HCT116 (cell line): ENCODE measurements around the gene NDUFAF2. TPM values are rescaled to one million over a fixed set of nuclear protein-coding genes. Genes with fewer than 3 reads are reported as not detected.

ENCODE experiments used
- ATAC-seq: fragments of 200-7000 bp; cut with Tn5 transposase; 2 replicates; pipeline ENCODE4 v1.9.1; 2020; ENCODE audit warnings: mild to moderate bottlenecking, moderate library complexity
- BruUV-seq: library from RNA; stranded (reverse); fragments of 400-500 nt; replicated peaks from 2 replicates; lab custom pipeline; 2021; lab: Mats Ljungman, UMichigan
- CTCF ChIA-PET: fragments of 300-600 bp; sonication (Branson Sonifier 250); formaldehyde crosslinking; loops from one replicate; lab custom pipeline; 2021; ENCODE audit warnings: antibody characterized with exemption; lab: Charles Lee
- POLR2A ChIA-PET: fragments of 300-600, 350-600 bp; sonication (Branson Sonifier 250); formaldehyde crosslinking; loops from one replicate; lab custom pipeline; 2021; ENCODE audit warnings: antibody characterized with exemption; lab: Charles Lee
- RAD21 ChIA-PET, 2 experiments: fragments of 300-600 bp; sonication (Branson Sonifier 250); formaldehyde crosslinking; loops; one replicate each; lab custom pipeline; 2023; ENCODE audit warnings: low total read pairs in 2 of 2; ENCODE audit not compliant: uncharacterized antibody in 2 of 2, unreplicated experiment in 2 of 2, low non-redundant PET in 1 of 2; lab: Charles Lee
- DNase-seq: peaks from one replicate; pipeline ENCODE4 v3.0.0-alpha.2; 2010; ENCODE audit warnings: low read depth, low spot score
- H2AFZ ChIP-seq: fragments of 200-600 bp; shearing (Covaris generic), sonication (generic); 2 replicates; pipeline ENCODE4 v1.6.1; 2017; ENCODE audit warnings: low read depth, mixed run types, mixed read lengths, antibody characterized with exemption, low read length; ENCODE audit not compliant: poor library complexity, severe bottlenecking
- H3K27ac ChIP-seq: 2 replicates; pipeline ENCODE4 v1.5.1; 2012; ENCODE audit warnings: low read depth, low read length
- H3K27me3 ChIP-seq: fragments of 200-600 bp; sonication (generic); 2 replicates; pipeline ENCODE4 v1.6.1; 2016; ENCODE audit warnings: mixed run types, low read length, mixed read lengths; ENCODE audit not compliant: insufficient read depth
- H3K36me3 ChIP-seq, 2 experiments: fragments of 200-500 bp in 1 of 2; fragments of 200-600 bp in 1 of 2; sonication (Bioruptor generic) in 1 of 2; sonication (generic) in 1 of 2; 2 replicates each; pipeline versions ENCODE4 v1.5.1 to v1.6.1; 2014 to 2016; ENCODE audit warnings: low read length in 2 of 2, inconsistent platforms in 1 of 2, mixed read lengths in 1 of 2, mixed run types in 1 of 2; ENCODE audit not compliant: insufficient read depth in 2 of 2, control insufficient read depth in 1 of 2
- H3K4me1 ChIP-seq, 2 experiments: fragments of 200-600 bp in 1 of 2; sonication (generic) in 1 of 2; 2 replicates each; pipeline versions ENCODE4 v1.5.1 to v1.6.1; 2012 to 2017; ENCODE audit warnings: low read length in 2 of 2, inconsistent platforms in 1 of 2, mild to moderate bottlenecking in 1 of 2, mixed read lengths in 1 of 2, mixed run types in 1 of 2, moderate library complexity in 1 of 2; ENCODE audit not compliant: insufficient read depth in 2 of 2, control insufficient read depth in 1 of 2
- H3K4me2 ChIP-seq: fragments of 200-600 bp; sonication (generic); 2 replicates; pipeline ENCODE4 v1.6.1; 2017; ENCODE audit warnings: mixed run types, low read length, mixed read lengths
- H3K4me3 ChIP-seq, 2 experiments: fragments of 200-600 bp in 1 of 2; sonication (generic) in 1 of 2; replicated peaks in 1 of 2; 2 replicates each; pipeline ENCODE4 v1.5.1; 2011 to 2016; ENCODE audit warnings: low read length in 2 of 2, control low read depth in 1 of 2, low read depth in 1 of 2, mild to moderate bottlenecking in 1 of 2, mixed read lengths in 1 of 2, mixed run types in 1 of 2
- H3K79me2 ChIP-seq: fragments of 200-600 bp; sonication (generic); 2 replicates; pipeline ENCODE4 v1.6.1; 2017; ENCODE audit warnings: mild to moderate bottlenecking, mixed run types, low read length, moderate library complexity, mixed read lengths; ENCODE audit not compliant: insufficient read depth
- H3K9ac ChIP-seq: fragments of 200-600 bp; sonication (generic); 2 replicates; pipeline ENCODE4 v1.6.1; 2016; ENCODE audit warnings: low read length, mixed read lengths
- H3K9me2 ChIP-seq: fragments of 200-600 bp; sonication (generic), shearing (Covaris generic); 2 replicates; pipeline ENCODE4 v1.6.1; 2017; ENCODE audit warnings: mixed run types, mild to moderate bottlenecking, moderate library complexity; ENCODE audit not compliant: insufficient read depth
- H3K9me3 ChIP-seq, 2 experiments: fragments of 200-500 bp in 1 of 2; fragments of 200-600 bp in 1 of 2; sonication (Bioruptor generic) in 1 of 2; sonication (generic) in 1 of 2; 2 replicates each; pipeline ENCODE4 v1.6.1; 2014 to 2017; ENCODE audit warnings: low read length in 2 of 2, mixed read lengths in 2 of 2, inconsistent platforms in 1 of 2, low read depth in 1 of 2, mild to moderate bottlenecking in 1 of 2, mixed run types in 1 of 2, moderate library complexity in 1 of 2; ENCODE audit not compliant: control insufficient read depth in 1 of 2, insufficient read depth in 1 of 2
- H4K20me1 ChIP-seq: fragments of 200-600 bp; sonication (generic), shearing (Covaris generic); 2 replicates; pipeline ENCODE4 v1.6.1; 2017; ENCODE audit warnings: mixed run types, mild to moderate bottlenecking, moderate library complexity; ENCODE audit not compliant: insufficient read depth
- ELF1 ChIP-seq: IDR thresholded peaks from 2 replicates; pipeline ENCODE4 v1.6.1; 2012; ENCODE audit warnings: low read depth, borderline replicate concordance
- FOSL1 ChIP-seq: IDR thresholded peaks from 2 replicates; pipeline ENCODE4 v1.6.1; 2012; ENCODE audit warnings: low read depth
- SIN3A ChIP-seq: IDR thresholded peaks from 2 replicates; pipeline ENCODE4 v1.6.1; 2012; ENCODE audit warnings: low read depth
- SRF ChIP-seq: IDR thresholded peaks from 2 replicates; pipeline ENCODE4 v1.6.1; 2012; ENCODE audit warnings: low read depth
- ZFX ChIP-seq: fragments of 450-650 bp; IDR thresholded peaks from 2 replicates; pipeline ENCODE4 v1.6.1; 2017
- ZNF274 ChIP-seq: fragments of 200-500 bp; sonication (Bioruptor generic); IDR thresholded peaks from 2 replicates; pipeline ENCODE4 v1.6.1; 2014; ENCODE audit warnings: mild to moderate bottlenecking, low read depth, low read length, inconsistent platforms
- intact Hi-C: fragments of 100-400 bp; cut with micrococcal nuclease; formaldehyde crosslinking; loops from 2 replicates; pipeline ENCODE4 v1.10.0; 2022
- total RNA-seq: library from RNA; stranded (reverse); gene quantifications from one replicate; pipeline ENCODE4 v1.2.1, GENCODE V29; 2021; ENCODE audit not compliant: unreplicated experiment
- TF ChIP-seq, protein P1 (sequence below): IDR thresholded peaks from 2 replicates; pipeline ENCODE4 v1.6.1; 2012
- TF ChIP-seq, protein P2 (sequence below): IDR thresholded peaks from 2 replicates; pipeline ENCODE4 v1.6.1; 2011; ENCODE audit warnings: mild to moderate bottlenecking, low read length, moderate library complexity; ENCODE audit not compliant: insufficient replicate concordance; ENCODE audit errors: extremely low read depth

The NDUFAF2 gene
- total RNA-seq, 1 experiment from 2014 or later = 36.9 TPM

DNA sequence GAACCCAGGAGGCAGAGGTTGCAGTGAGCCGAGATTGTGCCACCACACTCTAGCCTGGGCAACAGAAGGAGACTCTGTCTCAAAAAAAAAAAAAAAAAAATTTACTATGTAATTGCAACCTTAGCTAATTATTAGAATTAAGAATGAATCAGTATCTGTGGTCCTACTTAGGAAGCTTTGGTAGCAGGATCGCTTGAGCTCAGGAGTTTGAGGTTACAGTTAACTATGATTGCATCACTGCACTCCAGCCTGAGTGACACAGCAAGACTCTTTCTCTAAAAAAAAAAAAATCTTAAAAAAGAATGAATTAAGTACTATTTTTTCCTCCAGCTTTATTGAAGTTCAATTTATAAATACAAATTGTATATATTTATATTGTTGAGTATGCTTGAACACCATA lies 16.7 kb downstream of the NDUFAF2 start:
- H2AFZ ChIP-seq = no peak overlapping the region
- TF ChIP-seq SIN3A = no peak
- TF ChIP-seq, protein P1, sequence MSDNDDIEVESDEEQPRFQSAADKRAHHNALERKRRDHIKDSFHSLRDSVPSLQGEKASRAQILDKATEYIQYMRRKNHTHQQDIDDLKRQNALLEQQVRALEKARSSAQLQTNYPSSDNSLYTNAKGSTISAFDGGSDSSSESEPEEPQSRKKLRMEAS = no peak
- no peak for TF ChIP-seq ELF1
- TF ChIP-seq ZFX = no peak
- TF ChIP-seq FOSL1 = no peak
- TF ChIP-seq SRF = no peak
- TF ChIP-seq, protein P2, sequence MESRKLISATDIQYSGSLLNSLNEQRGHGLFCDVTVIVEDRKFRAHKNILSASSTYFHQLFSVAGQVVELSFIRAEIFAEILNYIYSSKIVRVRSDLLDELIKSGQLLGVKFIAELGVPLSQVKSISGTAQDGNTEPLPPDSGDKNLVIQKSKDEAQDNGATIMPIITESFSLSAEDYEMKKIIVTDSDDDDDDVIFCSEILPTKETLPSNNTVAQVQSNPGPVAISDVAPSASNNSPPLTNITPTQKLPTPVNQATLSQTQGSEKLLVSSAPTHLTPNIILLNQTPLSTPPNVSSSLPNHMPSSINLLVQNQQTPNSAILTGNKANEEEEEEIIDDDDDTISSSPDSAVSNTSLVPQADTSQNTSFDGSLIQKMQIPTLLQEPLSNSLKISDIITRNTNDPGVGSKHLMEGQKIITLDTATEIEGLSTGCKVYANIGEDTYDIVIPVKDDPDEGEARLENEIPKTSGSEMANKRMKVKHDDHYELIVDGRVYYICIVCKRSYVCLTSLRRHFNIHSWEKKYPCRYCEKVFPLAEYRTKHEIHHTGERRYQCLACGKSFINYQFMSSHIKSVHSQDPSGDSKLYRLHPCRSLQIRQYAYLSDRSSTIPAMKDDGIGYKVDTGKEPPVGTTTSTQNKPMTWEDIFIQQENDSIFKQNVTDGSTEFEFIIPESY = no peak
- no peak for ATAC-seq
- CTCF ChIA-PET = no interaction called here
- no peaks in the 10 kb centered on the region; a peak in 1 of 4 replicates for H3K4me1 ChIP-seq
- RAD21 ChIA-PET = interaction anchor here in 1 of 2 experiments (0.7 kb wide), 1 partner anchor 21 kb away, joined by 5 read pairs; no protein-coding TSS in a partner anchor
- no peak overlapping the region for H3K4me3 ChIP-seq
- no peaks in the 10 kb centered on the region for H3K27me3 ChIP-seq
- H3K79me2 ChIP-seq = peaks cover 56% of the 10 kb centered on the region
- BruUV-seq = no TSS peak
- no peak overlapping the region for H3K4me2 ChIP-seq
- POLR2A ChIA-PET = no interaction called here
- H3K9ac ChIP-seq = no peak overlapping the region
- no peaks in the 10 kb centered on the region for H3K36me3 ChIP-seq
- H3K9me2 ChIP-seq = no peaks in the 10 kb centered on the region
- no peak overlapping the region for H3K27ac ChIP-seq
- H3K9me3 ChIP-seq = no peaks in the 10 kb centered on the region; a peak in 1 of 4 replicates
- intact Hi-C loops = no loop called here
- DNase-seq = no peak
- no peaks in the 10 kb centered on the region for H4K20me1 ChIP-seq

DNA sequence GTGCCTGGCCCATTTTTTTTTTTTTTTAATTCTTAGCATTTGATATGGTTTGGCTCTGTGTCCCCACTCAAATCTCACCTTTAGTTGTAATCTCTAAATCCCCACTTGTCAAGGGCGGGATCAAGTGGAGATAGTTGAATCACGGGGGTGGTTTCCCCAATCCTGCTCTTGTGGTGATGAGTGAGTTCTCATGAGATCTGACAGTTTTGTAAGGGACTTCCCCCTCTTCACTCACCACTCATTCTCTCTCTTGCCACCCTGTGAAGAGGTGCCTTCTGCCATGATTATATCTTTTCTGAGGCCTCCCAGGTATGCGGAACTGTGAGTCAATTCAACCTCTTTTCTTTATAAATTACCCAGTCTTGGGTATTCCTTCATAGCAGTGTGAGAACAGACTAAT lies 27.2 kb downstream of the NDUFAF2 start:
- POLR2A ChIA-PET = no interaction called here
- Histone ChIP-seq H3K4me1 (no peaks in the 10 kb centered on the region), H3K27ac (no peak overlapping the region), H3K27me3 (no peaks in the 10 kb centered on the region), H2AFZ (no peak overlapping the region), H3K4me2 (no peak overlapping the region)
- ATAC-seq (no peak), DNase-seq (no peak)
- CTCF ChIA-PET = no interaction called here
- BruUV-seq = no TSS peak
- RAD21 ChIA-PET = no interaction called here
- TF ChIP-seq SRF (no peak), ZNF274 (no peak)
- TF ChIP-seq, all 23 proteins: peak for 0
- Histone ChIP-seq H3K9ac (no peak overlapping the region), H3K4me3 (no peak overlapping the region), H3K9me2 (no peaks in the 10 kb centered on the region), H3K9me3 (no peaks in the 10 kb centered on the region), H4K20me1 (peaks cover 7% of the 10 kb centered on the region), H3K36me3 (no peaks in the 10 kb centered on the region), H3K79me2 (peaks cover 55% of the 10 kb centered on the region)
- intact Hi-C loops = no loop called here
